OCI-LY1 (cell line): ENCODE data around the gene SPATA12.

ENCODE experiments used
- EZH2 ChIP-seq: fragments of 200-600 bp; sonication (generic), shearing (Covaris generic); IDR thresholded peaks from 2 replicates; pipeline ENCODE4 v1.8.0; 2017; ENCODE audit warnings: borderline replicate concordance, mixed run types, mild to moderate bottlenecking, antibody characterized with exemption, low read length, moderate library complexity, mixed read lengths
- TF ChIP-seq, protein P1 (sequence below): fragments of 200-600 bp; sonication (generic), shearing (Covaris generic); IDR thresholded peaks from 2 replicates; pipeline ENCODE4 v1.5.1; 2017; ENCODE audit warnings: mild to moderate bottlenecking, antibody characterized with exemption, low read length, moderate library complexity, mixed read lengths

- TF ChIP-seq, protein P1, sequence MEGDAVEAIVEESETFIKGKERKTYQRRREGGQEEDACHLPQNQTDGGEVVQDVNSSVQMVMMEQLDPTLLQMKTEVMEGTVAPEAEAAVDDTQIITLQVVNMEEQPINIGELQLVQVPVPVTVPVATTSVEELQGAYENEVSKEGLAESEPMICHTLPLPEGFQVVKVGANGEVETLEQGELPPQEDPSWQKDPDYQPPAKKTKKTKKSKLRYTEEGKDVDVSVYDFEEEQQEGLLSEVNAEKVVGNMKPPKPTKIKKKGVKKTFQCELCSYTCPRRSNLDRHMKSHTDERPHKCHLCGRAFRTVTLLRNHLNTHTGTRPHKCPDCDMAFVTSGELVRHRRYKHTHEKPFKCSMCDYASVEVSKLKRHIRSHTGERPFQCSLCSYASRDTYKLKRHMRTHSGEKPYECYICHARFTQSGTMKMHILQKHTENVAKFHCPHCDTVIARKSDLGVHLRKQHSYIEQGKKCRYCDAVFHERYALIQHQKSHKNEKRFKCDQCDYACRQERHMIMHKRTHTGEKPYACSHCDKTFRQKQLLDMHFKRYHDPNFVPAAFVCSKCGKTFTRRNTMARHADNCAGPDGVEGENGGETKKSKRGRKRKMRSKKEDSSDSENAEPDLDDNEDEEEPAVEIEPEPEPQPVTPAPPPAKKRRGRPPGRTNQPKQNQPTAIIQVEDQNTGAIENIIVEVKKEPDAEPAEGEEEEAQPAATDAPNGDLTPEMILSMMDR: no peak
- TF ChIP-seq EZH2: no peak
Observed at GRCh38 chr3:57062101-57062631, 1.7 kb downstream of the SPATA12 start.
